22Rv1 (cell line): ENCODE measurements around the gene SPIRE1.

Source experiments
- H3K27ac ChIP-seq: fragments of 450-650 bp; 2 replicates; pipeline ENCODE4 v1.5.1; 2017
- ZFX ChIP-seq: fragments of 450-650 bp; IDR thresholded peaks from 2 replicates; pipeline ENCODE4 v1.6.1; 2017; ENCODE audit warnings: antibody characterized with exemption, borderline replicate concordance
- TF ChIP-seq, protein P1 (sequence below): fragments of 450-650 bp; IDR thresholded peaks from 2 replicates; pipeline ENCODE4 v1.5.1; 2017; ENCODE audit warnings: mild to moderate bottlenecking

SPIRE1 gene

GRCh38 chr18:12595571-12596255 lies 62.2 kb downstream of the SPIRE1 start:
- no peak overlapping the region for H3K27ac ChIP-seq
- TF ChIP-seq, protein P1, sequence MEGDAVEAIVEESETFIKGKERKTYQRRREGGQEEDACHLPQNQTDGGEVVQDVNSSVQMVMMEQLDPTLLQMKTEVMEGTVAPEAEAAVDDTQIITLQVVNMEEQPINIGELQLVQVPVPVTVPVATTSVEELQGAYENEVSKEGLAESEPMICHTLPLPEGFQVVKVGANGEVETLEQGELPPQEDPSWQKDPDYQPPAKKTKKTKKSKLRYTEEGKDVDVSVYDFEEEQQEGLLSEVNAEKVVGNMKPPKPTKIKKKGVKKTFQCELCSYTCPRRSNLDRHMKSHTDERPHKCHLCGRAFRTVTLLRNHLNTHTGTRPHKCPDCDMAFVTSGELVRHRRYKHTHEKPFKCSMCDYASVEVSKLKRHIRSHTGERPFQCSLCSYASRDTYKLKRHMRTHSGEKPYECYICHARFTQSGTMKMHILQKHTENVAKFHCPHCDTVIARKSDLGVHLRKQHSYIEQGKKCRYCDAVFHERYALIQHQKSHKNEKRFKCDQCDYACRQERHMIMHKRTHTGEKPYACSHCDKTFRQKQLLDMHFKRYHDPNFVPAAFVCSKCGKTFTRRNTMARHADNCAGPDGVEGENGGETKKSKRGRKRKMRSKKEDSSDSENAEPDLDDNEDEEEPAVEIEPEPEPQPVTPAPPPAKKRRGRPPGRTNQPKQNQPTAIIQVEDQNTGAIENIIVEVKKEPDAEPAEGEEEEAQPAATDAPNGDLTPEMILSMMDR: no peak
- TF ChIP-seq ZFX: no peak

DNA sequence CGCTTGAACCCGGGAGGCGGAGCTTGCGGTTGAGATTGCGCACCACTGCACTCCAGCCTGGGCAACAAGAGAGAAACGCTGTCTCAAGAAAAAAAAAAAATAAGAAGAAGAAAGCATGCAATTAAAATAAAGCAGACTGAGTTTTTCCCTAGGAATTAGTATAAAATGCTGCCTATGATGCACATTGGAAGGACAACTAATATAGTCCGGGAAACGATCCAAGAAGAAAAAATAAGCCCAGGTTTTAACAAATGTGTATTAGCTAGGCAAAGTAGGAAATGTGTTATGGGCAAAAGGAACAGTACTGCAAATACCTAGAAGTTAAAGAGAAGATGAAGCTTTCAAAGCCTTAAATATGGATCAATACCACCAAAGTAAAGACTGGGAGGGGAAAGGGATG lies 64.0 kb downstream of the SPIRE1 start:
- H3K27ac ChIP-seq: no peak overlapping the region
- no peak for TF ChIP-seq ZFX
- TF ChIP-seq, protein P1: no peak

GRCh38 chr18:12592597-12593127 lies 65.2 kb downstream of the SPIRE1 start:
- H3K27ac ChIP-seq: no peak overlapping the region
- TF ChIP-seq, protein P1: no peak
- TF ChIP-seq ZFX: no peak

GRCh38 chr18:12589448-12589847 lies 68.5 kb downstream of the SPIRE1 start:
- TF ChIP-seq, protein P1: no peak
- TF ChIP-seq ZFX: no peak
- H3K27ac ChIP-seq: no peak overlapping the region

DNA sequence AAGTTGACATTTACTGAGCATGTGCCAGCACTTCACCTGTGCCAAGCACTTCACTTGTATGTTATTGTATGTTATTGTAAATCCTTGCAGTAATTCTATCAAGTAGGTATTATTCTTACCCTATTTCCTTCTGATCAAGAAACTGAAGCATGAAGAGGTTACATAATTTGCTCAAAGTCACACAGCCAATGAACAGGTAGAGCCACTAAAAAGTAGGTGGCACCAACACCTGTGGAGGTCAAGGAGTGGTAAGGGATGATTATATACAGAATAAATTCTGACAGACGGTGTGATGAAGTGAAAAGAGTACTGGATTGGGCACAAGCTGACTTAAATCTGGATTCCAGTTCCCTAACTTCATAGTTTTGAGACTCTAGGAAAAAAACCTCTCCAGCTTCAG lies 71.0 kb downstream of the SPIRE1 start:
- TF ChIP-seq, protein P1: no peak
- TF ChIP-seq ZFX: no peak
- H3K27ac ChIP-seq: no peak overlapping the region

GRCh38 chr18:12585218-12585617 lies 72.7 kb downstream of the SPIRE1 start:
- TF ChIP-seq, protein P1: no peak
- TF ChIP-seq ZFX: no peak
- H3K27ac ChIP-seq: no peak overlapping the region

GRCh38 chr18:12580630-12581342 lies 77.1 kb downstream of the SPIRE1 start:
- H3K27ac ChIP-seq: no peak overlapping the region
- TF ChIP-seq ZFX: no peak
- TF ChIP-seq, protein P1: no peak
